Activated CD4-positive, alpha-beta T cell treated with anti-CD3 and anti-CD28 coated beads, Interleukin-2, amount 50 U/mL, for 24 hours (primary cell): ENCODE data around the gene RAB12.
"Not testable (repeated sequence)": the region's sequence is repeated elsewhere in the genome, so short reads cannot be mapped to it uniquely, and the experiment has no call there.

Experiments
- DNase-seq, 2 donors: peaks; one replicate each; pipeline ENCODE4 v3.0.0-alpha.2; 2020; ENCODE audit warnings: low read depth in 1 of 2, low spot score in 1 of 2

The RAB12 gene, protein sequence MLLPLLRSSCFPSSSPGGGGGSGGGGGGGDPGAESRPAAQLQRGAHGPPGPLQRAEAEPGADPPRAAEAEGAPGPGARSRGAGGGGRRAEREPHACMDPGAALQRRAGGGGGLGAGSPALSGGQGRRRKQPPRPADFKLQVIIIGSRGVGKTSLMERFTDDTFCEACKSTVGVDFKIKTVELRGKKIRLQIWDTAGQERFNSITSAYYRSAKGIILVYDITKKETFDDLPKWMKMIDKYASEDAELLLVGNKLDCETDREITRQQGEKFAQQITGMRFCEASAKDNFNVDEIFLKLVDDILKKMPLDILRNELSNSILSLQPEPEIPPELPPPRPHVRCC

DNA sequence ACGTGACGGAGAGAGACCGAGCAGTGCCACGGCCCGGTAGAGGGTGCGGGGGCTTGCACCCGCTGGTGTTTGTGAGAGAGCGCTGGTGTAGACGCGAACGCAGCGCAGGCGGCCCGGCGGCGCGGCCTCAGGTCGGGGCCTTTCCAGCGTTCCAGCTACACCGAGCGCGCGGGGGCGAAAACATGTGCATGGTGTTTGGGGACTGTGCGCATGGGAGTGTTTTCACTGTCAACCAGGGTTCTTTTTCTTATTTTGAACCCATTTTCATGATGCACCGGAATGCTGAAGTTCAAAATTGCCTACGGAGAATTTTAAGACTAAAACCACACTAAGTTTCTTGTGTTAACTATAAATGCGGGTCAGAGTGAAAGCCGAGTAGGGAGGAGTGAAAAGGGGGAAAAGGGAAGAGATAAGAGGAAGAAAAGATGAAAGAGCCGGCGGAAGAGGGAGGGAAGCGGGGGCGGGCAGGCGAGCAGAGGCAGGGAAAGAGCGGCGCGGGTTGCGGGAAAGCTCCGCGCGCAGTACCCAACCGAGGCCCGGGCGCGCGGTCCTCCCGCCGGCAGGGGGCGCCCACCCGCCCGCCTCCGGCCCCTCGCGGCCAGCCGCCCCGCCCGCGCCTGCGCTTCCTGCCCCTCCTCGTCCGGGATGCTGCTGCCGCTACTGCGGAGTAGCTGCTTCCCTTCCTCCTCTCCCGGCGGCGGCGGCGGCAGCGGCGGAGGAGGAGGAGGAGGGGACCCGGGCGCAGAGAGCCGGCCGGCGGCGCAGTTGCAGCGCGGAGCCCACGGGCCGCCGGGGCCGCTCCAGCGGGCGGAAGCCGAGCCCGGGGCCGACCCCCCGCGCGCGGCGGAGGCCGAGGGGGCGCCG is at the start of gene RAB12:
Gene RAB12 (plus strand): TSS at position 643 of the 864 bp plus-strand sequence. CDS start 3 bp downstream, at position 646.
- peak; percentile 73 to 77 for DNase-seq

DNA sequence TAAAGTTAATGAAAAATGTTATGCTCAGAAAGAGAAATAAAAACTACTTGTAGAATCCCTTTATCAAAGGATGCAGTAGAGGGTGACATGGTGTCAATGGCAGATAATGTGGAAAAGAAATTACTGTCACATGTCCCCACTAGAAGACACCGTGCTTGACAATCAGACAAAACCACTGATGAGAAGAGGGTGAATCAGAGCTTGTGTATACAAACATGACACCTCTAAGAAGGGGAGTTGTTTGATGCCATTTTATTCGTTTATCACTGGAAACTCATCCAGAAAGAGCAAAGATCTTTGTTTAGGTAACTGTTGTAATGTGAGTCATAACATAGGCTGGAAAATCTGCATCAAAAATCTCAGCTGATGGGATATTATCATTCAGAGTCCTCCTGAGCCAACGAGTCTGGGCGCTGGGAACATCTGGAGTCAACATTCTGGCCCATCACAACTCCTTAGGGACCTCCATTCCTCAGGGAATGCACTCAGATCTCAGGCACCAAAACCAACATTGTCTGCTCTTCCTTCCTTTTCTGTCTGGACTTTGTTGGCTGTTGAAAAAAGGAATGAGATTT is 49.5 kb upstream of the RAB12 start:
- no peak for DNase-seq

DNA sequence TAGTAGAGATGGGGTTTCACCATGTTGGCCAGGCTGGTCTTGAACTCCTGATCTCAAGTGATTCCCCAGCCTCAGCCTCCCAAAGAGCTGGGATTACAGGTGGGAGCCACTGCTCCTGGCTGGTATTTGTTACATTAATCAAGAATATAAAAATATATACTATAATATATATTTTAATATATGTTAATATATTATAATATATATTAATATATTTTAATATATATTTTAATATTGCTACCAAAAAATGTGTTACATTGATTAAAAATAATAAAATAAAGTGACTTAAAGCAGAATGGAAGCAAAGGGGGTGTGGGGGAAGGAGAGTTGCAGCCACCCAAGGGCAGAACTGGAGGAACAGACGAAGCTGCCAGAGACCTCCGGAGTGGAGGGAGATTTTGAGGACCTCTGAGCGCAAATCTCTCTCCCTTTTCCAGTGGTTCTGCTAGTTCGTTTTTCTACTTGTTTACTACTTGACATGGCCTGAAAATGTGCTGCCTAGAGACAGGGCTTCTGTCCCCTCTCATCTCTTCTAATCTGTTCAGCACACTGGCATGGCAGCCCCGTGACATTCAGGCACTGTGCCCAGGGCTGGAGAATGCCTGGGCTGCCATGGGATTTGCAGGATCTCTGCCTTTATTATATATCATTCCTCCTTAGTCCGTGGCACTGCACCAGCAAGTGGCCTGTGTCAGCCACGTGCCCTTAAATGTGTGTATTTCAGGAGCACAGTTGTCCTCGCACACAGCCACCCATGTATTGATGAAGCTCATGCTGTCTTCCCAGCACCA is 47.9 kb upstream of the RAB12 start:
- no peak for DNase-seq

DNA sequence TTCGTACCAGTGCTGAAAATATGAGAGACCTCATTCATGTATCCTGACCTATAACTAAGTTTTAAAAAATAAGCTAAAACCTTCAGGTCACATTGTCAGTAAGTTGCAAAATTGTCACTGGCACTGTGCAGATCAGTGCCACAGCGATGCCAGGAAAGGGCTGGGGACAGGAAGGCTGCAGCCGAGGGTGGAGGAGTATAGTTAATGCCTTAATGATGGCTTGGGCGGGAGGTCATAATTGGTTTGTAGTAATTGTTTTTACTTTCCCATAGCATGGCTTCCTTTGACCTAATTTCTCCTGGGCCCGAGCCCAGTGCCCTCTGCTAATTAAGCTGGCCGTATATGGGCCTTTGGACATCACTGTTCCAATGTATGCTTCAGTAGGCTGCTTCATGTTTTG is 47.2 kb upstream of the RAB12 start:
- DNase-seq: no peak

DNA sequence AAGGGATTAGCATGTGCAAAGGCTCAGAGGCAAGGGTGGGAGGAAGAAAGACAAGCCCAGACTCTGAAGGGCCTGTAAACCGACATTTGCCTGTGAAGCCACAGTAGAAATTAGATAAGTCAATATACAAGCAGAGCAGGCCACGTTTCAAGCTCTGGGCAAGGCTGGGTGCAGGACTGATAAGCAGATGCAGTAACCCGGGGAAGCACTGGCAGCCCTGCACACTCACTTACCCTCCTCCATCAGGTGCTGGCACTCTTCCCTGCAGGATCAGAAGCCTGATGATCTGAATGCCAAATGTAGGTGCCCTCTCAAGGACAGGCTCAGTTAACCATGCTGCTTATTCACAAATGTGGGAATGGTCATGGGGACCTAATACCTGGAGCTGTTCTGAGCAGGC is 46.3 kb upstream of the RAB12 start:
- DNase-seq: no peak

DNA sequence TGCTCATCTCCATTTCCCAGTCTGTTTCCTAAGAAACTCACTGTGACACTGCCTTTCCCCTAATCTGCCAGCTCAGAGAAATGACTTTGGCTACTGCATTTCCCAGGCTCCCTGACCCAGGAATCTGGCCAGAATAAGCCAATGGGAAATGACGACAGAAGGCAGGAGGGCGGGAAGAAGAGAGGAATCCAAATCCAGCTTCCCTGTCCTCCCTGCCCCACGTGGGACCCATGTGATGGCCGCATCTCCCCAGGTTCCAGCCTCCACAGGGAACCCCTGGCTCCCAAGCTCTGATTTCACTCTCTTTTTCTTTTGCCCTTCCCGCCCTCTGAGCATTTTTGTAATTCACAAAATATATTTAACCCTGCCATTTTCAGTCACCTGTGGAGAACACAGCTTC is 37.8 kb upstream of the RAB12 start:
- DNase-seq: no peak

DNA sequence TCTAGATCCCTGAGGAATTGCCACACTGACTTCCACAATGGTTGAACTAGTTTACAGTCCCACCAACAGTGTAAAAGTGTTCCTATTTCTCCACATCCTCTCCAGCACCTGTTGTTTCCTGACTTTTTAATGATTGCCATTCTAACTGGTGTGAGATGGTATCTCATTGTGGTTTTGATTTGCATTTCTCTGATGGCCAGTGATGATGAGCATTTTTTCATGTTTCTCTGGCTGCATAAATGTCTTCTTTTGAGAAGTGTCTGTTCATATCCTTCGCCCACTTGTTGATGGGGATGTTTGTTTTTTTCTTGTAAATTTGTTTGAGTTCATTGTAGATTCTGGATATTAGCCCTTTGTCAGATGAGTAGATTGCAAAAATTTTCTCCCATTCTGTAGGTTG is 35.5 kb upstream of the RAB12 start:
- DNase-seq: not testable (repeated sequence)

DNA sequence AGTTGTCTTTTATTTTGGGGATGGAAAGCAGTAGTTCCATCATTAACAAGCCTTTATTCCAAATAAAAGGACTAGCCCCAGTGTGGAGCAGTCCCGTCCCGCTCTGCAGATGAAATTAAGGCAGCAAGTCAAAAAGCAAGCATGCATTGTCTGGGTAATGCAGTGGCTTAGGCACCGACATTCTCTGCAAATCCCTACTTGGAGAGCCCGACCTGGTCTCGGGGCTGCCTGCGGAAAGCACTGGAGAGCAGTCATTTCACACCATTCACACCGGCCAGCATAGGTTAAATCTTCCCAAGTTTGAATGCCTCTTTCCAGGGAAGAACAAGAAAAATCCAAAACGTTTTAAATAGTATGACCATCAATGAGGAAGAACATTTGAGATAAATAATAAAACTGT is 24.4 kb upstream of the RAB12 start:
- no peak for DNase-seq

DNA sequence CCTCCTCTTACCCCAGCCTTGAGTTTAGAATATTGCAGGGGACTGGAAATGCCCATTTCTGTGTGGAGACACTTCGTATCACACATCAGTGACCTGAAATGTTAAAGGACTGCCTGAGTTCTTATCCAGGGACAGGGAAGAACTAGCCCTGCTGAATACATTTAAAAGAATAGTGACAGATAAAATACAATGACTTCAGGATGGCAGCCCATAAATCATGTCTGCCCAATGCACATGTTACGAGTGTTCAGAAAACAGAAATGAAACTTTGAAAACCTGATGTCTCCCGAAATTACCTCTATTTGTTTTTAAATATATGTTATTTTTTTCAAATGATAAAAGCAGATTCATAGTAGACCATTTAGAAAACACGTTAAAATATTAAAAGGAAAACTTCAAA is 22.3 kb upstream of the RAB12 start:
- DNase-seq: no peak

DNA sequence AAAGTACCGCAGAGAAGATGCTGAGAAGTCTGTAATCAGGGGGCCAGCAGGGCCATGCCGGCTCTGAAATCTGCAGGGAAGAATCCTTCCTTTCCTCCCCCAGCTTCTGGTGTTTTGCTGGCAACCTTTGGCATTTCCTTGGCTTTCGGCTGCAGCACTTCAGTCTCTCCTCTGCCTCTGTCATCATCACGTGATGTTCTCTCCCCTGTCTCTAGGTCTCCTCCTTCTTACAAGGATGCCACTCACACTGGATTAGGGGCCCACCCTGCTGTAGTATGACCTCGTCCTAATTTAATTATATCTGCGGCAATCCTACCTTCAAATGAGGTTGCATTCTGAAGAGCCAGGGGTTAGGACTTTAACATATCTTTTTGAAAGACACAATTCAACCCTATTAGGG is 13.8 kb upstream of the RAB12 start:
- no peak for DNase-seq

DNA sequence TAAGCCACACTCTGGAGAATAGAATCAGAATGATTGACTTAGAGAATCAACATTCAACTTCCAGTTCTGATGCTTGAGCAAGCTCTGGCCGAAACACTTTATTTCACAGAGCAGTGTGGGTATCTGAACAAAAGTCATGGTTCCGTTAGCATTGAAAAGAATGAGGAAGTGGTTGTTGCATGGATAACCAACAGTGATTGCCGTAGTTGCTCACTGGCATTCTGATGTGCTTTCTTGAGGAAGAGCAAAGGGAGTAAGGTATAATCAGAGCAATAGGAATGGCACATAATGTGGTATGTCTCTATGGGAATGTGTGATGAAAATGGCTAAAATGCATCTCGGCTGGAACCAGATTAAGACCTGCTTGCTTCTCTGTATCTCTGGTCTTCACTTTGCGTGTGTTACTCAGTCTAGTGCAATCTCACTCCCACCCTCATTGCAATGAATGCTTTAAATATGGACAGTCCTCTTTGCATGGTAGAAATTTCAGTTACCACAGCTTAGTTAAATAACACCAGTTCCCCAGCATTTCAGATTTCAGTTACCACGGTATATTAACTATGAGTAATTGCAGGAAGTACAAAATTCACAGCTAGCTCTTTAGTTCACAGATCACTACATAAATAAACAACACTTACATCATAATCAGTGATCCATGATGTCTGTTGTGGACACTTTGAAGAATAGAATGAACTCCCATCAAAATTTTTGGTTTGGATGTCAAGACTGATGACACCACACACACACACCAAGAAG is 7.8 kb upstream of the RAB12 start:
- no peak for DNase-seq

DNA sequence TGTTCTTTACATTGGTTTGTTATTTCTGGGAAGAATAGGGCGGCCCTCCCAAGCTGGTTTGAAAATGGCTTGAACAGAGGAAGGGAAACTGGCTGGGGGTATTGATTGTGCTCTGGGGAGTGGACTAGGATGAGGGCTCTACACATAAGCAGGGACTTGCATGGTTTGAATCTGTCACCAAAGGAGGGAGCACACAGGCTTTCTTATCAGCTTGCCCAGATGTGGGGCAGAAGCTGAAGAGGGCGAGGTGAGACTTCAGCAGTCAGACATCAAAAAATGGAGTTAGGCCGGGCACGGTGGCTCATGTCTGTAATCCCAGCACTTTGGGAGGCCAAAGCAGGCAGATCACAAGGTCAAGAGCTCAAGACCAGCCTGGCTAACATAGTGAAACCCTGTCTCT is 7.2 kb upstream of the RAB12 start:
- DNase-seq: no peak

DNA sequence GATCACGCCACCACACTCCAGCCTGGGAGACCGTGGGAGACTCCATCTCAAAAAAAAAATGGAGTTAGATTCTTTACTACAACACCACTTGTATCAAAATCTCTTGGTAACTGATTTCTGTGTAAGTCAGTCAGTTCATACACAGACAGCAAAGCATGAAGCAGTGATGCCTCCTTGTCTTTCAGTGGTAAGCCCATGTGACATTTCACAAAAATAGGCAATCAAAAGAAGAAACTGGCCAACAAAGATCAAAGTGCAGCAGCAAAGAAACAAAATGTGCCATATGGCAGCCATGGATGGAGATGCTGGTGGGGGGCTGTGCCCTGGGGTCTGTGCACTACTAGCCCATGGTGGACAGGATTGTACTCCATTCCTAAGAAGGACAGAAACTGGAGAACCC is 6.7 kb upstream of the RAB12 start:
- DNase-seq: no peak

DNA sequence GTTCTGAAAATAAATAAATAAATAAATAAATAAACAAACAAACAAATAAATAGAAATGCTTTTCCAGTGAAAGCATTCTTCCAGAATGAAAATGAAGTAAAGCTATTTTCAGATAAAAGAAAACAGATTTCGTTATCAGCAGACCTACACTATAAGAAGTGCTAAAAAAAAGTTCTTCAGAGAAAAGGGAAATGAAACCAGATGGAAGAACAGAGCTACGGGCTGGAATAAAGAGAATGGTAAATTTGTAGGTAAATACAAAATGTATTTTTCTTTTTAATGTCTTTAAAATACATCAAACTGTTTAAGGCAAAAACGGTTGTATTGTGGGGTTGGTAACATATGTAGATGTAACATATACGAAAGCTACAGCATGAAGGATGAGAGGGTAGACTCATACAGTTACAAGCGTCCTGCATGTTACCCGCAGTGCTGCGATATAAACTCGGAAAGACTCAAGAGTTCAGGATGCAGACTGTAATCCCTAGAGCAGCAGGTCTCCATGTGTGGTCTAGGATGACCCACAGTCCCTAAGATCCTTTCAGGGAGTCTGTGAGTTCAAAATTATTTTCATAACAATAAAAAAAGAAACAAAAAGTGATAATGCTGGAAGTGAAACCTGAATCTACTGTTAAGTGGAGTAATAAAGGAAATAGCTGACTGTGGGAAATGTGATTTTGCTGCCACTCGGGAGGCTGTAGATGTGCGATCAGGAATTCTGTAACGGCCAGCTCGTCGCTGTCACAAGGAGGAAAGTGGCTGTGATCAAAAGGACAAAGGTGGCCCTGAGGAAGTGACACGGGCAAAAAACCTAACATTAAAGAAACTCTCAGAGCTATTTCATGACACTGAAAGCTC is 5.3 kb upstream of the RAB12 start:
- no peak for DNase-seq

DNA sequence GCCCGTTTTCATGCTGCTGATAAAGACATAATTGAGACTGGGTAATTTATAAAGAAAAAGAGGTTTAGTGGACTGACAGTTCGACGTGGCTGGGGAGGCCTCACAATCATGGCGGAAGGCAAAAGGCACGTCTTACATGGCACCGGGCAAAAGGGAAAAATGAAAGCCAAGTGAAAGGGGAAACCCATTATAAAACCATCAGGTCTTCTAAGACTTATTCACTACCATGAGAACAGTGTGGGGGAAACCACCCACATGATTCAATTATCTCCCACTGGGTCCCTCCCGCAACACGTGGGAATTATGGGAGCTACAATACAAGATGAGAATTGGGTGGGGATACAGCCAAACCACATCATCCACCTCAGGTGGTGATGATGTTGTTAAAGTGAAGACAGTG is 3.3 kb upstream of the RAB12 start:
- DNase-seq: no peak

DNA sequence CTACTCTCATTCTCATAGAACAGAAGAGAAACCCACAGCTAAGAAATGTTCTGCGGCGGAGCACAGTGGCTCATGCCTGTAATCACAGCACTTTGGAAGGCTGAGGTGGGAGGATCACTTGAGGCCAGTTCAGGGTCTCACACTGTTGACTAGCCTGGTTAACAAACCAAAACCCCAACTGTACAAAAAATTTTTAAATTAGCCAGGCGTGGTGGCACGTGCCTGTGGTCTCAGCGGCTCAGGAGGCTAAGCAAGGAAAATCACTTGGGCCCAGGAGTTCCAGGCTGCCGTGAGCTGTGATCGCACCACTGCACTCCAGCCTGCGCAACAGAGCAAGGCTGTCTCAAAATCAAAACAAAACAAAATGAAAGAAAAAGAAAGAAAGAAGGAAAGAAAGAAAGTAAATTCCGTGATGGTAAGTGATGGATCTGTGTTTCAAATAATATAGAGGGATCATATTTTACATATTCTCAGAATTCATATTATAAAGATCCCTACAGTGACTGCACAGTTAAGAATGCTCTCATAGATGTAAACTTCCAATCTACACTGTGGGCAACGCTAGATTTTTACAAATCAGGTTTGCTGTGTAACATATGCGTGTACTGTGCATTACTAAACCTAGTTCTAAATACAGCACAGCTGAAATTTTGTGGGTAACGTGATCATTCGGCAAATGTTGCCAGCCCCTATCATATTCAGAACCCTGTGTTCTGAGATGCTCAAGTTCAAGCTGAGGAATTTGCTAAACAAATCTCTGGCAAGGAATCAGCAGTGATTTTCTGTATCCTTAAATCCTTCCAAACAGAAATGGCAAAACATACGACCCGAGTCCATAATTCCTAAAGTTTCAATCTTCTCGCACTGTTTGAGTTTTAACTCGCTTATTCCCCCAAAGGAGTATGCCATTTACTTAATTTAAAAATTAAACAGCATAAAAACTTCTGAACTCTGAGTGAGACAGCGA is 1.2 kb upstream of the RAB12 start:
- no peak for DNase-seq

DNA sequence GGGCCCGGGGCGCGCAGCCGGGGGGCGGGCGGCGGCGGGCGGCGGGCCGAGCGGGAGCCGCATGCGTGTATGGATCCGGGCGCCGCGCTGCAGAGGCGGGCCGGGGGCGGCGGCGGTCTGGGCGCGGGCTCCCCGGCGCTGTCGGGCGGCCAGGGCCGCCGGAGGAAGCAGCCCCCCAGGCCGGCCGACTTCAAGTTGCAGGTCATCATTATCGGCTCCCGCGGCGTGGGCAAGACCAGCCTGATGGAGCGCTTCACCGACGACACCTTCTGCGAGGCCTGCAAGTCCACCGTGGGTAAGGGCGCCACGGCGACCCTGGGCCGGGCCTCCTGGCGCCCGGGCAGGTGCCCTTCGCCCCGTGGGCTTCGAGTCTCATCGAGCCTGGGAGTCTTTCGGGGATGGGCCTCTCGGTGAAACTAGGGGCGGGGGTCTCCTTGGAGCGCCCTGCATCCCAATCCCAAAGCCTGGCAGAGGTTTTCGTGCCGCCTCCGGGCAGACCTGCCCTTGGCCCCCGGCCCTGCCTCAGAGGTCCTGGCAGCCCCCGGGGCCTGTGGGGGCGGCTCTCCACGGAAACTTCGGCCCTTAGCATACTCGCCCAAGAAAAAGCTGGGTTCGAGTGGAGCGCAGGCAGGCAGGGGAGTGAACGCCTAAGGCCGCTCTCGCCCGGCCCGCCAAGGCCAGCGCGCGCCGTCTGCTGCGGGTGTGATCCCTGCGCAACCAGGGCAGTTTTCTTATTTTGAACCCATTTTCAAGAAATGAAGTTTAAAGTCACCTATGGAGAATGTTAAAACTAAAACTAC is 622 bp downstream of the RAB12 start:
- DNase-seq: peak in 1 of 2 donors; percentile 2

DNA sequence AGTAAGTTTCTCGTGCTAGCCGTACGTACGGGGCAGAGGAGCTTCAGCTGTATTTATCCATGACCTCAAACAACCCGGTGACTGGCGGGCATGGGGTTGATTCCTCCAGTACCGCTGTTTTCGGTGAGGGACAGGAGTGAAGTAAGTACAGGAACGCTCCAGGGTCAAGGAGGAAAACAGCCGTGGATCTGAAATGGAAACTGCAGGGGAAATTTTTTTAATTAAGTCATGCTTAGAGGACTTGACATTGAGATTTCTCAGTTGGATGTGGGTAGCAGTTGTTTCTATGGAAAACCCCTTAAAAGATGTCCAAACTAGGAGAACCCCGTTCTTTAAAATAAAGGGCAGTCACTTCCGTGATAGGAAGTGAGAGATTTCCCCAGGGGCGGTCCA is 1.2 kb downstream of the RAB12 start:
- DNase-seq: no peak
